WERI-Rb-1 (cell line): ENCODE data around the gene TENM4.

Experiments
- DNase-seq: peaks from one replicate; pipeline ENCODE4 v3.0.0-alpha.2; 2020
- H3K27ac ChIP-seq: fragments of 250-450 bp; sonication (Bioruptor Pico); 2 replicates; pipeline ENCODE4 v1.5.1; 2020; ENCODE audit warnings: mild to moderate bottlenecking, moderate library complexity
- H3K27me3 ChIP-seq: fragments of 250-450 bp; sonication (Bioruptor Pico); 2 replicates; pipeline ENCODE4 v1.5.1; 2021; ENCODE audit warnings: mild to moderate bottlenecking, low read depth, moderate library complexity; ENCODE audit not compliant: insufficient read depth, severe bottlenecking
- H3K36me3 ChIP-seq: fragments of 250-450 bp; sonication (Bioruptor Pico); 2 replicates; pipeline ENCODE4 v1.5.1; 2020; ENCODE audit warnings: mild to moderate bottlenecking, moderate library complexity
- H3K4me3 ChIP-seq: 2 replicates; pipeline ENCODE4 v1.5.1; 2011; ENCODE audit warnings: low read depth, mild to moderate bottlenecking, control low read depth, low read length
- H3K9me3 ChIP-seq: fragments of 250-450 bp; sonication (Bioruptor Pico); 2 replicates; pipeline ENCODE4 v1.5.1; 2021; ENCODE audit warnings: mild to moderate bottlenecking, moderate library complexity; ENCODE audit not compliant: severe bottlenecking
- TF ChIP-seq, protein P1 (sequence below): IDR thresholded peaks from 2 replicates; pipeline ENCODE4 v1.5.1; 2011; ENCODE audit warnings: low read depth, mild to moderate bottlenecking, control low read depth, inconsistent platforms, low read length

The TENM4 gene

DNA sequence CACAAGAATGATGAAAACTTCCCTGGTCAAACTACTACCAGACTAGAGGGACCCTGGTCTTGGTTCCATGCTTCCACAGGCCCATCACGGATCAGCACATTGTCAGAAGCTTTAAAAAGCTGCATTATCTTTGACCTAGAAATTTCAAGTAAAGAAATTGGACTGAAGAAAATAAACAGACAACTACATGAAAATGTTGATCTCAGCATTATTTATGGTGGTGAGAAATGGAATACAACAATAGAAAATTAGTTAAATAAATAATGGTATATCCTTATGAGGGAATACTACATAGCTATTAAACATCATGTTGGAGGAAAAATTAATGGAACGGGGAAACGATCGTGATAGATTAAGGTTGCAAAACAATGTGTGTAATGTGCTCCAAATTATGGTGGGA, 13.7 kb downstream of the TENM4 start:
- no peak overlapping the region for H3K27ac ChIP-seq
- H3K36me3 ChIP-seq = no peaks in the 10 kb centered on the region
- H3K9me3 ChIP-seq = no peaks in the 10 kb centered on the region
- H3K4me3 ChIP-seq = no peak overlapping the region
- no peak for DNase-seq
- TF ChIP-seq, protein P1, sequence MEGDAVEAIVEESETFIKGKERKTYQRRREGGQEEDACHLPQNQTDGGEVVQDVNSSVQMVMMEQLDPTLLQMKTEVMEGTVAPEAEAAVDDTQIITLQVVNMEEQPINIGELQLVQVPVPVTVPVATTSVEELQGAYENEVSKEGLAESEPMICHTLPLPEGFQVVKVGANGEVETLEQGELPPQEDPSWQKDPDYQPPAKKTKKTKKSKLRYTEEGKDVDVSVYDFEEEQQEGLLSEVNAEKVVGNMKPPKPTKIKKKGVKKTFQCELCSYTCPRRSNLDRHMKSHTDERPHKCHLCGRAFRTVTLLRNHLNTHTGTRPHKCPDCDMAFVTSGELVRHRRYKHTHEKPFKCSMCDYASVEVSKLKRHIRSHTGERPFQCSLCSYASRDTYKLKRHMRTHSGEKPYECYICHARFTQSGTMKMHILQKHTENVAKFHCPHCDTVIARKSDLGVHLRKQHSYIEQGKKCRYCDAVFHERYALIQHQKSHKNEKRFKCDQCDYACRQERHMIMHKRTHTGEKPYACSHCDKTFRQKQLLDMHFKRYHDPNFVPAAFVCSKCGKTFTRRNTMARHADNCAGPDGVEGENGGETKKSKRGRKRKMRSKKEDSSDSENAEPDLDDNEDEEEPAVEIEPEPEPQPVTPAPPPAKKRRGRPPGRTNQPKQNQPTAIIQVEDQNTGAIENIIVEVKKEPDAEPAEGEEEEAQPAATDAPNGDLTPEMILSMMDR = no peak
- H3K27me3 ChIP-seq = peaks cover 31% of the 10 kb centered on the region

GRCh38 chr11:79425463-79425862, 15.4 kb downstream of the TENM4 start:
- no peaks in the 10 kb centered on the region for H3K36me3 ChIP-seq
- TF ChIP-seq, protein P1 = no peak
- no peaks in the 10 kb centered on the region for H3K9me3 ChIP-seq
- peaks cover 31% of the 10 kb centered on the region for H3K27me3 ChIP-seq
- DNase-seq = no peak
- H3K27ac ChIP-seq = no peak overlapping the region
- no peak overlapping the region for H3K4me3 ChIP-seq

DNA sequence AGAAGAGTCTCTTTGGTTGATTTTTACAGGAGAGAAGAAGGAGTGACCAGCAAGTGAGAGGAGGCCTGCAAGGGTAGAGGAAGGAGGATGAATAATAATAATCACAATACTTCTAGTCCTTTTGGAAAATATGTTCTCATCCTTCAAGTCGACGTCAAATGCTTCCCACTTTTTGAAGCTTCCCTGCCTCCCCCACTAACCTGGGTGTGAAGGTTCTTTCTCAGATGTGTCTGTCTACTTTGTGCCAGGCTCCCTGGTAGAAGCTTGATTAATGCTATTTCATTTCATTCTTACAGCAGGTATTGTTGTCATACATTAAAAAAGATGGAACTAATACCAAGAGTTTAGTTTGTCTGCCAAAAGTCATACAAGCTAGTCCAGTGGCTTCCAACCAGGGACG, 17.1 kb downstream of the TENM4 start:
- Histone ChIP-seq H3K27ac (no peak overlapping the region), H3K4me3 (no peak overlapping the region), H3K36me3 (no peaks in the 10 kb centered on the region), H3K9me3 (no peaks in the 10 kb centered on the region), H3K27me3 (peaks cover 33% of the 10 kb centered on the region)
- TF ChIP-seq, protein P1 = no peak
- no peak for DNase-seq

GRCh38 chr11:79422866-79423265, 18.0 kb downstream of the TENM4 start:
- no peak for DNase-seq
- peaks cover 33% of the 10 kb centered on the region for H3K27me3 ChIP-seq
- TF ChIP-seq, protein P1 = no peak

DNA sequence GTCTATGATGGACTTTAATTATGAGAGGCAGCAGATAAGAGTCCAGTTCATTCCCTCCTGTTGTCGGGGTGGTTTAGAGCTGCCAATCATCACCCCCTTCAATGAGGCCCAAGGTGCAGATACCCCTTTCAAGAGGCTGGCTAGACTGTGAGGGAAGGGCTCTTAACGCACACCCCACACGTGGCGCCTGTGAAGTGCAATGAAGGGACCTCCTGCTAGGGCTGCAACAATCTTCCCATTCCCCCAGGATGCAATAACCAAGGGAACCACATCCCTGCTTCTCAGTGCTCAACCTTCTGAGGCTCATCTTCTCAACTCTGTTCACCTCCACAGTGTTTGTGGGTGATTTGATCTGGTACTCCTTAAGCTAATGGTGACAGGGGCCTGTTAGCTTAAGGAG, 19.0 kb downstream of the TENM4 start:
- no peaks in the 10 kb centered on the region for H3K36me3 ChIP-seq
- DNase-seq = no peak
- TF ChIP-seq, protein P1 = no peak
- H3K27me3 ChIP-seq = peaks cover 43% of the 10 kb centered on the region
- no peaks in the 10 kb centered on the region for H3K9me3 ChIP-seq
- no peak overlapping the region for H3K27ac ChIP-seq
- no peak overlapping the region for H3K4me3 ChIP-seq

More at GRCh38 chr11:79422866-79423265, 18.0 kb downstream of the TENM4 start:
- H3K9me3 ChIP-seq = no peaks in the 10 kb centered on the region
- H3K36me3 ChIP-seq = no peaks in the 10 kb centered on the region
- H3K4me3 ChIP-seq = no peak overlapping the region
- H3K27ac ChIP-seq = no peak overlapping the region

- TF ChIP-seq, protein P1 = no peak
- Histone ChIP-seq H3K27ac (no peak overlapping the region), H3K9me3 (peaks cover 9% of the 10 kb centered on the region), H3K36me3 (no peaks in the 10 kb centered on the region), H3K4me3 (no peak overlapping the region), H3K27me3 (peaks cover 34% of the 10 kb centered on the region)
- no peak for DNase-seq
Measured at GRCh38 chr11:79419120-79419519, 21.7 kb downstream of the TENM4 start.
